Upper lobe of left lung (tissue), 6 donors: ENCODE results near the gene PHKB. TPM values are rescaled to one million over a fixed set of nuclear protein-coding genes. Genes with fewer than 3 reads are reported as not detected.

Experiments
- ATAC-seq, 2 donors: fragments of 200-7000 bp; cut with Tn5 transposase; one replicate each; pipeline ENCODE4 v1.9.1; 2022; ENCODE audit warnings: mild to moderate bottlenecking in 2 of 2, moderate library complexity in 2 of 2; ENCODE audit not compliant: low FRiP score in 2 of 2
- DNase-seq, 2 donors: peaks; one replicate each; pipeline ENCODE4 v3.0.0-alpha.2; 2019 to 2020
- H3K27ac ChIP-seq, 4 donors: fragments of 200-600 bp; sonication (generic); one replicate each; pipeline ENCODE4 v1.5.1; 2016 to 2019
- H3K27me3 ChIP-seq, 4 donors: fragments of 200-600 bp; sonication (generic); one replicate each; pipeline ENCODE4 v1.5.1; 2017 to 2019
- H3K36me3 ChIP-seq, 4 donors: fragments of 200-600 bp; sonication (generic); one replicate each; pipeline ENCODE4 v1.5.1; 2016 to 2019
- H3K4me1 ChIP-seq, 4 donors: fragments of 200-600 bp; sonication (generic); one replicate each; pipeline ENCODE4 v1.5.1; 2018 to 2019
- H3K4me3 ChIP-seq, 4 donors: fragments of 200-600 bp; sonication (generic); one replicate each; pipeline ENCODE4 v1.5.1; 2017 to 2019; ENCODE audit warnings: mild to moderate bottlenecking in 2 of 4, moderate library complexity in 1 of 4
- H3K9me3 ChIP-seq, 4 donors: fragments of 200-600 bp; sonication (generic); one replicate each; pipeline ENCODE4 v1.5.1; 2018 to 2019
- CTCF ChIP-seq, 6 experiments: fragments of 450-650 bp in 4 of 6; fragments of 200-600 bp in 2 of 6; sonication (generic) in 2 of 6; IDR thresholded peaks; one replicate each; pipeline ENCODE4 v1.5.1; 2016 to 2019; ENCODE audit warnings: antibody characterized with exemption in 6 of 6
- EP300 ChIP-seq, 4 donors: sonication (generic); formaldehyde crosslinking; IDR thresholded peaks; one replicate each; pipeline ENCODE4 v1.5.1; 2017; ENCODE audit warnings: antibody characterized with exemption in 4 of 4, control low read depth in 2 of 4
- POLR2A ChIP-seq, 4 donors: fragments of 450-650 bp; IDR thresholded peaks; one replicate each; pipeline ENCODE4 v1.5.1; 2016 to 2017; ENCODE audit warnings: antibody characterized with exemption in 4 of 4, mild to moderate bottlenecking in 2 of 4
- POLR2AphosphoS5 ChIP-seq, 2 donors: sonication (generic); formaldehyde crosslinking; IDR thresholded peaks; one replicate each; pipeline ENCODE4 v1.5.1; 2017; ENCODE audit warnings: antibody characterized with exemption in 2 of 2
- WGBS, 2 donors: methylation state at CpG; one replicate each; pipeline ENCODE4 v1.1.5; 2017 to 2018; 5-methylcytosine and 5-hydroxymethylcytosine counted together
- total RNA-seq, 6 donors: library from RNA; depleted of rRNA in 4 of 6; stranded (reverse); fragments of >200 nt in 4 of 6; gene quantifications; one replicate each; pipeline versions ENCODE4 v1.1.0 to v1.2.1, GENCODE V29; 2016 to 2021
- donor health status: DM: no; HTN: no; CAD: no; lungs with moderate emphysema.
- donor health status: DM: no; HTN: yes; CAD: no; lungs with severe emphysema.

Gene PHKB
- total RNA-seq, 6 donors from 2014 or later = 63.0 to 135 (median 78.5) TPM

DNA sequence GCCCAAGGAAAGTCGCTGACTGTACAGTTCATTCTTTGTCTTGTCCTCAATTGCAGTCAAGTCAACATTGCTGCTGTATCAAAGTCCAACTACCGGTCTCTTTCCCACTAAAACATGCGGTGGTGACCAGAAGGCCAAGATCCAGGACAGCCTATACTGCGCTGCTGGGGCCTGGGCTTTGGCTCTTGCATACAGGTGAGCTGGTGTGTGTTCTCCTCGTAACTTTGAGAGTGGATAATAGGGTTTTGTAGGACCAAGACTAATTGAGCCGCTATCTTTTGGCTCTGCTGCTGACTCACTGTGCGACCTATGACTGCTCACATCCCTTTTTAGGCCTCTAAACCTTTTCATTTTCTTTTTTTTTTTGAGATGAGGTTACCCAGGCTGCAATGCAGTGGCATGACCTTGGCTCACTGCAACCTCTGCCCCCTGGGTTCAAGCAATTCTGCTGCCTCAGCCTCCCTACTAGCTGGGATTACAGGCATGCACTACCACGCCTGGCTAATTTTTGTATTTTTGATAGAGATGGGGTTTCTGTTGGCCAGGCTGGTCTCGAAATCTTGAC lies 38.7 kb downstream of the PHKB start:
- Histone ChIP-seq H3K4me1 (peaks cover 0 to 4% (median 0%) of the 10 kb centered on the region in 4 donors), H3K36me3 (peaks cover 17 to 68% (median 34%) of the 10 kb centered on the region in 4 donors), H3K27ac (no peak overlapping the region), H3K4me3 (no peak overlapping the region), H3K9me3 (no peaks in the 10 kb centered on the region), H3K27me3 (no peaks in the 10 kb centered on the region)
- ATAC-seq (no peak), DNase-seq (no peak)
- TF ChIP-seq POLR2A (IDR thresholded peaks at IDR 0.05) (no peak), CTCF (IDR thresholded peaks at IDR 0.05) (no peak), POLR2AphosphoS5 (IDR thresholded peaks at IDR 0.05) (no peak), EP300 (IDR thresholded peaks at IDR 0.05) (no peak)
- 95 to 97% methylated on average over 9 of the region's 9 CpGs for WGBS, 2 donors

GRCh38 chr16:47503936-47504335 lies 42.8 kb downstream of the PHKB start:
- TF ChIP-seq POLR2AphosphoS5 (IDR thresholded peaks at IDR 0.05) = no peak
- no peak for TF ChIP-seq POLR2A (IDR thresholded peaks at IDR 0.05)
- no peak for TF ChIP-seq EP300 (IDR thresholded peaks at IDR 0.05)
- TF ChIP-seq CTCF (IDR thresholded peaks at IDR 0.05) = no peak
- Histone ChIP-seq H3K36me3 (peaks cover 17 to 65% (median 39%) of the 10 kb centered on the region in 4 donors), H3K9me3 (no peaks in the 10 kb centered on the region), H3K4me3 (no peak overlapping the region), H3K27ac (no peak overlapping the region), H3K27me3 (no peaks in the 10 kb centered on the region), H3K4me1 (peaks cover 0 to 3% (median 1%) of the 10 kb centered on the region in 4 donors)
- ATAC-seq (no peak), DNase-seq (no peak)
- WGBS, 2 donors = 90 to 92% methylated on average over 1 of the region's 1 CpG

DNA sequence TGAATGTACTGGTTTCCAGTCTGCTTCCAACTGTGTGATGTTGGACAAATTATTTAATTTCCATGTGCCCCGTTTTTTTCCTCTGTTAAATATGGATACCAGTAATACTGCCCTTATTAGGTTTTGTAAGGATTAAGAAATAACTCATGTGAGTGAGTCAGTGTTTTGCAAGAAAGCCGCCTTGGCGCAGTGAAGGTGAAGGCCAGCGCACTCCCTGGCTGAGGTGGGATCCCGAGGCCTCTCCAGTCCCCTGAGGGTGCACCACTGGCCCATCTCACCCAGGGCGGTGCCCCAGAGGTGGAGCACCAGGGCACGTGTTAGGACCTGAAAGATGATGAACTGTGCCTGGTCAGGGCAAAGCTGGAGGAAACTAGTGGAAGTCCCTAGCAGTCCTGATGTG lies 43.5 kb downstream of the PHKB start:
- Histone ChIP-seq H3K27ac (no peak overlapping the region), H3K4me1 (peaks cover 0 to 3% (median 1%) of the 10 kb centered on the region in 4 donors), H3K36me3 (peaks cover 17 to 58% (median 36%) of the 10 kb centered on the region in 4 donors), H3K4me3 (no peak overlapping the region), H3K9me3 (no peaks in the 10 kb centered on the region), H3K27me3 (no peaks in the 10 kb centered on the region)
- DNase-seq (peak in 1 of 2 donors; percentile 23), ATAC-seq (no peak)
- WGBS, 2 donors = 95 to 97% methylated on average over 7 of the region's 7 CpGs
- TF ChIP-seq POLR2A (IDR thresholded peaks at IDR 0.05) (no peak), POLR2AphosphoS5 (IDR thresholded peaks at IDR 0.05) (no peak), EP300 (IDR thresholded peaks at IDR 0.05) (no peak), CTCF (IDR thresholded peaks at IDR 0.05) (no peak)

DNA sequence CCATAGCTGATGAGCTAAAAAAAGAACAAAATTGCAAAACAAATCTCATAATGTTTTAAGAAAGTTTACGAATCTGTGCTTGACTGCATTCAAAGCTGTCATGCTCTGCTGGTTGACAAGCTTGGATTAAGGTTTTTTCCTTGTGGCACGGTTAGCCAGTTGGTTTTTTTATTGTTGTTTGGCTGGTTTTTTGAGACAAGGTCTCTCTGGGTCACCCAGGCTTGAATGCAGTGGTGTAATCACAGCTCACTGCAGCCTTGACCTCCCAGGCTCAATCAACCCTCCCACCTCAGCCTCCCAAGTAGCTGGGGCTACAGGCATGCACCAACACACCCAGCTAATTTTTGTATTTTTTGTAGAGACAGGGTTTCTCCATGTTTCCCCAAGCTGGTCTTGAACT lies 45.7 kb downstream of the PHKB start:
- ATAC-seq = no peak
- Histone ChIP-seq H3K27ac (no peak overlapping the region), H3K9me3 (no peaks in the 10 kb centered on the region), H3K4me3 (no peak overlapping the region), H3K27me3 (no peaks in the 10 kb centered on the region), H3K36me3 (peaks cover 11 to 51% (median 36%) of the 10 kb centered on the region in 4 donors), H3K4me1 (peaks cover 0 to 3% (median 1%) of the 10 kb centered on the region in 4 donors)
- no peak for DNase-seq
- no peak for TF ChIP-seq EP300 (IDR thresholded peaks at IDR 0.05)
- TF ChIP-seq POLR2A (IDR thresholded peaks at IDR 0.05) = no peak
- TF ChIP-seq POLR2AphosphoS5 (IDR thresholded peaks at IDR 0.05) = no peak
- no peak for TF ChIP-seq CTCF (IDR thresholded peaks at IDR 0.05)
- 76% methylated on average over 2 of the region's 2 CpGs for WGBS, 2 donors

DNA sequence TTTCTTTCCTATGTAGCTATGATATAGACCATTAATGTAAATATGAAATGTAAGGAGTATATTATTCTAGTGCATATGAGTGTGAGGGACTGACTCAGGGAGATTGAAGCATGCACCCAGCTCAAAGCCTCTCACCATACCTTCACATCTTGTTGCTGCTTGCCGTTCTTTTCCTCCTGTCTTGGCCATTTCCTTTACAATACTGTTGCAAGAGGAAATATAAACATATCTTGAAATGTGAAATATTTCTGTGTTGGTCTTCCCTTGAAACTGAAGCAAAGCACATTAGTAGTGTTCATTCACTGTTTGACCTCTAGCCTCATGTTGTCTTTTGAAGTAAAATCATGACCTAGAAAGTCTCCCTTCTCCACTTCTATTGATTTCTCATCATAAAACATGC lies 46.6 kb downstream of the PHKB start:
- ATAC-seq = no peak
- no peak for DNase-seq
- Histone ChIP-seq H3K9me3 (no peaks in the 10 kb centered on the region), H3K4me3 (no peak overlapping the region), H3K27me3 (no peaks in the 10 kb centered on the region), H3K4me1 (peaks cover 0 to 3% (median 1%) of the 10 kb centered on the region in 4 donors), H3K27ac (no peak overlapping the region), H3K36me3 (peaks cover 13 to 51% (median 43%) of the 10 kb centered on the region in 4 donors)
- WGBS, 2 donors = 23 to 44% methylated on average over 1 of the region's 1 CpG
- no peak for TF ChIP-seq CTCF (IDR thresholded peaks at IDR 0.05)
- no peak for TF ChIP-seq EP300 (IDR thresholded peaks at IDR 0.05)
- no peak for TF ChIP-seq POLR2A (IDR thresholded peaks at IDR 0.05)
- no peak for TF ChIP-seq POLR2AphosphoS5 (IDR thresholded peaks at IDR 0.05)
